Neural cell (in vitro differentiated cells): ENCODE data around the gene SPC24.

Source experiments
- EZH2 ChIP-seq: fragments of 200-600, 300-800 bp; shearing (Covaris generic), sonication (generic); IDR thresholded peaks from 2 replicates; pipeline ENCODE4 v1.6.1; 2014; ENCODE audit warnings: antibody characterized with exemption, low read length, borderline replicate concordance, mild to moderate bottlenecking; ENCODE audit not compliant: insufficient read depth, poor library complexity, severe bottlenecking
- POLR2AphosphoS5 ChIP-seq: IDR thresholded peaks from 2 replicates; pipeline ENCODE4 v1.6.1; 2012
- TAF1 ChIP-seq: IDR thresholded peaks from 2 replicates; pipeline ENCODE4 v1.6.1; 2012; ENCODE audit warnings: low read depth
- TF ChIP-seq, protein P1 (sequence below): fragments of 450-650 bp; IDR thresholded peaks from 2 replicates; pipeline ENCODE4 v1.5.1; 2014; ENCODE audit warnings: antibody characterized with exemption, mild to moderate bottlenecking, moderate library complexity; ENCODE audit not compliant: poor library complexity, severe bottlenecking

GRCh38 chr19:11115895-11116446, 39.6 kb downstream of the SPC24 start:
- TF ChIP-seq, protein P1, sequence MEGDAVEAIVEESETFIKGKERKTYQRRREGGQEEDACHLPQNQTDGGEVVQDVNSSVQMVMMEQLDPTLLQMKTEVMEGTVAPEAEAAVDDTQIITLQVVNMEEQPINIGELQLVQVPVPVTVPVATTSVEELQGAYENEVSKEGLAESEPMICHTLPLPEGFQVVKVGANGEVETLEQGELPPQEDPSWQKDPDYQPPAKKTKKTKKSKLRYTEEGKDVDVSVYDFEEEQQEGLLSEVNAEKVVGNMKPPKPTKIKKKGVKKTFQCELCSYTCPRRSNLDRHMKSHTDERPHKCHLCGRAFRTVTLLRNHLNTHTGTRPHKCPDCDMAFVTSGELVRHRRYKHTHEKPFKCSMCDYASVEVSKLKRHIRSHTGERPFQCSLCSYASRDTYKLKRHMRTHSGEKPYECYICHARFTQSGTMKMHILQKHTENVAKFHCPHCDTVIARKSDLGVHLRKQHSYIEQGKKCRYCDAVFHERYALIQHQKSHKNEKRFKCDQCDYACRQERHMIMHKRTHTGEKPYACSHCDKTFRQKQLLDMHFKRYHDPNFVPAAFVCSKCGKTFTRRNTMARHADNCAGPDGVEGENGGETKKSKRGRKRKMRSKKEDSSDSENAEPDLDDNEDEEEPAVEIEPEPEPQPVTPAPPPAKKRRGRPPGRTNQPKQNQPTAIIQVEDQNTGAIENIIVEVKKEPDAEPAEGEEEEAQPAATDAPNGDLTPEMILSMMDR, result no peak
- no peak for TF ChIP-seq POLR2AphosphoS5
- TF ChIP-seq TAF1, result no peak
- no peak for TF ChIP-seq EZH2
